HG03558 (cell line): ENCODE results near the gene SLC6A3.

Source experiments
- ATAC-seq: cut with Tn5 transposase; IDR thresholded peaks from one replicate; pipeline ENCODE4 v1.9.1; 2021; ENCODE audit warnings: moderate number of reproducible peaks; ENCODE audit not compliant: unreplicated experiment; ENCODE audit errors: extremely low read depth

SLC6A3 gene

GRCh38 chr5:1410156-1411014 is 34.9 kb downstream of the SLC6A3 start:
- ATAC-seq = no peak

- ATAC-seq = no peak
Observed at GRCh38 chr5:1409381-1410110, 35.7 kb downstream of the SLC6A3 start.

- no peak for ATAC-seq
Observed at GRCh38 chr5:1406681-1407640, 38.3 kb downstream of the SLC6A3 start.

- no peak for ATAC-seq
Observed at GRCh38 chr5:1405539-1406530, 39.4 kb downstream of the SLC6A3 start.

- no peak for ATAC-seq
Observed at GRCh38 chr5:1405121-1405520, 40.1 kb downstream of the SLC6A3 start.

- ATAC-seq = no peak
Observed at GRCh38 chr5:1404062-1404461, 41.2 kb downstream of the SLC6A3 start.

GRCh38 chr5:1402611-1403255 is 42.5 kb downstream of the SLC6A3 start:
- no peak for ATAC-seq

GRCh38 chr5:1401536-1402138 is 43.6 kb downstream of the SLC6A3 start:
- ATAC-seq = no peak

GRCh38 chr5:1400936-1401335 is 44.3 kb downstream of the SLC6A3 start:
- ATAC-seq = no peak

GRCh38 chr5:1400211-1400855 is 44.9 kb downstream of the SLC6A3 start:
- no peak for ATAC-seq

GRCh38 chr5:1399737-1400136 is 45.5 kb downstream of the SLC6A3 start:
- ATAC-seq = no peak

GRCh38 chr5:1396293-1396816 is 48.9 kb downstream of the SLC6A3 start:
- ATAC-seq = no peak

GRCh38 chr5:1394881-1395860 is 50.1 kb downstream of the SLC6A3 start:
- ATAC-seq = no peak

- ATAC-seq = no peak
Observed at GRCh38 chr5:1393571-1394501, 51.4 kb downstream of the SLC6A3 start.

GRCh38 chr5:1392801-1393565 is 52.3 kb downstream of the SLC6A3 start:
- no peak for ATAC-seq
